Gastrocnemius medialis (tissue), 4 donors: ENCODE data around the gene TRIM61.

Source experiments
- CTCF ChIP-seq, 5 experiments: fragments of 450-650 bp in 3 of 5; fragments of 200-600 bp in 2 of 5; sonication (generic) in 2 of 5; IDR thresholded peaks in 4 of 5; conservative IDR thresholded peaks in 1 of 5; 1 replicate in 4 of 5; 2 replicates in 1 of 5; pipeline ENCODE4 v1.5.1; 2016 to 2019; ENCODE audit warnings: antibody characterized with exemption in 5 of 5, mild to moderate bottlenecking in 3 of 5, moderate library complexity in 3 of 5
- POLR2A ChIP-seq, 2 donors: fragments of 450-650 bp; IDR thresholded peaks; one replicate each; pipeline ENCODE4 v1.6.1; 2017; ENCODE audit warnings: antibody characterized with exemption in 2 of 2, mild to moderate bottlenecking in 2 of 2, moderate library complexity in 2 of 2

- no peak for TF ChIP-seq POLR2A (IDR thresholded peaks at IDR 0.05)
- no peak for TF ChIP-seq CTCF (IDR thresholded peaks at IDR 0.05 in 4 of 5, conservative IDR thresholded peaks at IDR 0.05 in 1 of 5)
Observed at GRCh38 chr4:164930647-164931046, 46.8 kb downstream of the TRIM61 start.
